WI38 (cell line): ENCODE measurements around the gene MYO7A.

Experiments
- H3K4me3 ChIP-seq: 2 replicates; pipeline ENCODE4 v1.5.1; 2011; ENCODE audit warnings: low read depth, mild to moderate bottlenecking, control low read depth, low read length
- TF ChIP-seq, protein P1 (sequence below): IDR thresholded peaks from 2 replicates; pipeline ENCODE4 v1.5.1; 2012; ENCODE audit warnings: low read depth, mild to moderate bottlenecking, control low read depth, low read length

MYO7A gene

DNA sequence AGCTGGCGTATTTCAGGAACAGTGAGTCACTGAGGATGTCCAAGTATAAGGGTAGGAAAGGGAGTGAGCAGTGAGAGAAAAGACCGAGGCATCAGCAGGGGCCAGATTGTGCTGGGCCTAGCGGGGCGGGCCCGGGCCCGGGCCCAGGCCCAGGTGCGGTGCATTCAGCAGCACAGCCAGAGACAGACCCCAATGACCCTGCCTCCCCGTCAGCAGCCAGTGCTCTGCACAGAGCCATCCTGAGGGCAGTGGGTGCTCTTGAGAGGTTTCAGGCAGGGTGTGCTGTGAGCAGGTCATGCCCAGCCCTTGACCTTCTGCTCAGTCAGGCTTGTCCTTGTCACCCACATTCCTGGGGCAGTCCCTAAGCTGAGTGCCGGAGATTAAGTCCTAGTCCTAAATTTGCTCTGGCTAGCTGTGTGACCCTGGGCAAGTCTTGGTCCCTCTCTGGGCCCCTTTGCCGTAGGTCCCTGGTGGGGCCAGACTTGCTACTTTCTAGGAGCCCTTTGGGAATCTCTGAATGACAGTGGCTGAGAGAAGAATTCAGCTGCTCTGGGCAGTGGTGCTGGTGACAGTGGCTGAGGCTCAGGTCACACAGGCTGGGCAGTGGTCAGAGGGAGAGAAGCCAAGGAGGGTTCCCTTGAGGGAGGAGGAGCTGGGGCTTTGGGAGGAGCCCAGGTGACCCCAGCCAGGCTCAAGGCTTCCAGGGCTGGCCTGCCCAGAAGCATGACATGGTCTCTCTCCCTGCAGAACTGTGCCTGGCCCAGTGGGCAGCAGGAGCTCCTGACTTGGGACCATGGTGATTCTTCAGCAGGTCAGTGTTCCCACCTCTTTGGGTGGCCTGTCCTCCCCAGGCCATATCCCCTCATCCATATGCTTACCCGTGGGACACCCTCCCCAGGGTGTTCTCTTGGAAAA lies 2.1 kb downstream of the MYO7A start:
- TF ChIP-seq, protein P1, sequence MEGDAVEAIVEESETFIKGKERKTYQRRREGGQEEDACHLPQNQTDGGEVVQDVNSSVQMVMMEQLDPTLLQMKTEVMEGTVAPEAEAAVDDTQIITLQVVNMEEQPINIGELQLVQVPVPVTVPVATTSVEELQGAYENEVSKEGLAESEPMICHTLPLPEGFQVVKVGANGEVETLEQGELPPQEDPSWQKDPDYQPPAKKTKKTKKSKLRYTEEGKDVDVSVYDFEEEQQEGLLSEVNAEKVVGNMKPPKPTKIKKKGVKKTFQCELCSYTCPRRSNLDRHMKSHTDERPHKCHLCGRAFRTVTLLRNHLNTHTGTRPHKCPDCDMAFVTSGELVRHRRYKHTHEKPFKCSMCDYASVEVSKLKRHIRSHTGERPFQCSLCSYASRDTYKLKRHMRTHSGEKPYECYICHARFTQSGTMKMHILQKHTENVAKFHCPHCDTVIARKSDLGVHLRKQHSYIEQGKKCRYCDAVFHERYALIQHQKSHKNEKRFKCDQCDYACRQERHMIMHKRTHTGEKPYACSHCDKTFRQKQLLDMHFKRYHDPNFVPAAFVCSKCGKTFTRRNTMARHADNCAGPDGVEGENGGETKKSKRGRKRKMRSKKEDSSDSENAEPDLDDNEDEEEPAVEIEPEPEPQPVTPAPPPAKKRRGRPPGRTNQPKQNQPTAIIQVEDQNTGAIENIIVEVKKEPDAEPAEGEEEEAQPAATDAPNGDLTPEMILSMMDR = no peak
- H3K4me3 ChIP-seq = no peak overlapping the region

DNA sequence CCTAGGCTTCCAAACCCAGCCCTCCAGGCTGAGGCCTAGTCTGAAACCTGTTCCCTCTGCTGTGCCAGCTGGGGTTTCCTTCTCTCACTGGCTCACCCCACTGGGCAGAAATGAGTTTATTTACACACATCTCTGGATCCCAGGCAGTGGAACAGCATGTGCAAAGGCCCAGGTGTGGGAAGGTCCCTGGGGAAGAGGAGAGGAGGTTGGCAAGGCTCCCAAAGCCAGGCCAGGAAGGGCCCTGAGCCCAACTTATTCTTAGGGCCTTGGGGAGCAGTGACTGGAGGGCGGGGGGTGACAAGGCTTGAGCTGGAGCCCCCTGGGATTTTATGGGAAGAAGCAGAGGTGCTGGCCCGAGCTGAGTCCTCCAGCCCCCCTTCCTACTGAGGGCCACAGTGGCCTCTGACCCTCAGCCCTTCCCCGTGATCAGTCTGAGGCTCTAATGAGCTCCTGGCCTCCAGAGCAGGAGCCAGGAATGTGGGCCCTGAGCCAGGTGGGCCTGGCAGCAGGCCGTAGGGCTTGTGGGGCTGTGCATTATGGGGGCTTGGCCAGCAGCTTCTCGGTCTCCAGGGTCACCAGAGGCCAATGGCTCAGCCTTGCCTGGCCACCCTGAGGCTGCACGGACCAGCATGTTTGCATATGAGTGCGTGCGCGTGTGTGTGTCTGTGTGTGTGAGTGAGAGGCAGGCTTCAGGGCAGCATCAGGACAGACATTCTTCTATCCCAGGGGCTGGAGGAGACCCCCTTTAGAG lies 2.9 kb downstream of the MYO7A start:
- no peak overlapping the region for H3K4me3 ChIP-seq
- TF ChIP-seq, protein P1 = no peak

DNA sequence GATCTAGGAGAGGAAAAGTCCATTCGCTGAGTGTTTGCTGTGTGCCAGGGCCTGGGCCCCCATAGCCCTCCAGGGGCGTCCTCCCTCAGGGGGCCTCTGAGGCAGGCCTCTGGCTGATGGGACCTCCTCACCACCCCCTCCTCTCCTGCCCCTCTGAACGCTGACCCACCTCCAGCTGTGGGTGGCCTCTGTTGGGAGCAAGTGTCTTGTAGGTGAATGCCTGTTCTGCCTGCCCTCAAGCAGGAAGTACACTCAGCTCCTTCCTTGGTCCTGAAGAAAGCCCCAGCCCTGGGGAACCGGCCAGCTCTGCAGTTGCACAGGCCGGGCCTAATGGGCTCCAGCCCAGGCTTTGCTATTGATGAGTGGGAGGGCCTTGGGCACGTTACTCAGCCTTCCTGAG lies 3.5 kb downstream of the MYO7A start:
- TF ChIP-seq, protein P1 = no peak
- no peak overlapping the region for H3K4me3 ChIP-seq

DNA sequence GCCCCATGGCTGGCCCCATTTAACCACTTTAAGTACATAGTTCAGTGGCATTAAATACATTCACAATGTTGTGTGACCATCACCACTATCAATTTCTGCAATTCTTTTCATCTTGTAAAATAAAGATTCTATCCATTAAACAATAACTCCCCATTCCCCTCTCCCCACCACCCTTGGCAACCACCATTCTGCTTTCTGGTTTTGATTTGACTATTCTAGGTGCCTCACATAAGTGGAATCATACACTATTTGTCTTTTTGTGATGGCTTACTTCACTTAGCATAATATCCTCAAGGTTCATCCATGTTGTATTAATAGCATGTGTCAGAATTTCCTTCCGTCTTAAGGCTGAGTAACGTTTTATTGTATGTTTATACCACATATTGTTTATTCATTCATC lies 7.0 kb downstream of the MYO7A start:
- TF ChIP-seq, protein P1 = no peak
- no peak overlapping the region for H3K4me3 ChIP-seq

DNA sequence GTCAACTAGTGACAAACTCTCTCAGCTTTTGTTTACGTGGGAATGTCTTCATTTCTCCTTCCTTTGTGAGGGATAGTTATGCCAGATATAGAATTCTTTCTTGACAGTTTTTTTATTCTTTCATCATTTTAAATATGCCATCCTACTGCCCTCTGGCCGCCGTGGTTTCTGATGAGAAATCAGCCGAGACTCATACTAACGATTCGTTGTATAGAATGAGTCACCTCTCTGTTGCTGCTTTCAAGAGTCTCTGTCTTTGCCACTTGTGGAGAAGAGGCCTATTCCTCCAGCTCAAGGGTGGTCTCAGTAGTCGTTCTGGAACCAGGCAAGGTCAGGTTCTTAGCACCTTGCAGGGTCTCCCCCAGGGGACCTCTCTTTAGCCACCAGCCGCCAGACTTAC lies 8.0 kb downstream of the MYO7A start:
- H3K4me3 ChIP-seq = no peak overlapping the region
- TF ChIP-seq, protein P1 = no peak

DNA sequence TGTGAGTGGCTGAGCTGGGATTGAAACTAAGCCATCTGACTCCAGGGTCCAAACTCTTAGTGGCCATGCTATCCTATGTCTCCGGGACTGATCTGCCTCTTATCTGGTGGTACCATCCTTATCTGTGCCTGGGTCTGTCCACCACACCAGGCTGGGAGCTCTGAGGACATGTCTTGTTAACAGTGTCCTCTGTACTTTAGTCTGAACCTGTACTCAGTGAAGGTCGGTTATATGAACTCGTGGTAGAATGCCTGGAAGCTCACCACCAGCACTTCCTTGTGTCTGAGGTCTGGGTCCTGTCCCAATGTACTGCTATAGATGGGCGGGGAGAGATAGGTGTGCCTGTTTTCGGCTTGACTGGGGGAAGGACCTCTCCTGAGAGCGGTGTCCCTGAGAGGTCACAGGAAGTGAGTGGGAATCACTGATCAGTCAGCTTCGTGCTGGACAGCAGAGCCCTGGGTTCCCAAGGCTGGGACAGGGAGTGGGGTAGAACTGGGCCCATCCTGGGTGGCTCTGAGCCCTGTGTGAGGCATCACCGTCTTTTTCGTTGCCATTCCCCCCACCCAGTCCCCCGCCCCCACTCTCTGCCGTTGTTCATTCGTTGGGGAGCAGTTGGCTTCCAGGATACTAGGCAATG lies 8.9 kb downstream of the MYO7A start:
- no peak overlapping the region for H3K4me3 ChIP-seq
- TF ChIP-seq, protein P1 = no peak

DNA sequence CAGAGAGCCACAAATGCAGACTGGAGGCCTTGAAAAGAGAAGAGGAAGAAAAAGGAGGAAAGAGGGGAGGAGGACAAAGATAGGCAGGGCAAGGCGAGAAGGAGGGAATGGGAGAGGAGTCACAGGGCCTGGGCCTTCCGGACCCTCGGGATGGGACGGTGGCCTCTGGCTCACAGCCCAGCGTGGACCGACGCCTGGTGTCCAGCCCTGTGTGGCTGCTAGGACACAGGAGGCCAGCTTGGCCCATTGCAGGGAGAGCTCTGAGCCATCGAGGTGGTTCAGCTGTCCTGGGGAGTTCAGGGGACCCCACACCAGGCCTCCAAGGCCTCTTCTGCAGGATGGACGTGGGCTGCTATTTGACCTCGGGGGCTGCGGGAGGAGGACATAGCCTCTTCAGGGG lies 9.4 kb downstream of the MYO7A start:
- TF ChIP-seq, protein P1 = no peak
- H3K4me3 ChIP-seq = no peak overlapping the region
